Astrocyte (in vitro differentiated cells and primary cell): ENCODE measurements around the gene VDAC1. TPM values are rescaled to one million over a fixed set of nuclear protein-coding genes. Genes with fewer than 3 reads are reported as not detected.
"Not testable (repeated sequence)": the region's sequence is repeated elsewhere in the genome, so short reads cannot be mapped to it uniquely, and the experiment has no call there.

Experiments used
- DNase-seq: peaks from one replicate; pipeline ENCODE4 v3.0.0-alpha.2; 2010; ENCODE audit warnings: low read depth
- FAIRE-seq: peaks from 2 replicates; lab custom pipeline; 2011; peaks lifted over from hg19 to GRCh38; lab: Jason Lieb, UNC
- H2AFZ ChIP-seq: 2 replicates; pipeline ENCODE4 v1.6.0; 2012; ENCODE audit warnings: low read depth, low read length, inconsistent platforms
- H3K27ac ChIP-seq: 2 replicates; pipeline ENCODE4 v1.5.1; 2011; ENCODE audit warnings: low read depth, low read length, inconsistent platforms
- H3K27me3 ChIP-seq: 2 replicates; pipeline ENCODE4 v1.6.0; 2011; ENCODE audit warnings: low read length, inconsistent platforms; ENCODE audit not compliant: insufficient read depth
- H3K36me3 ChIP-seq: 2 replicates; pipeline ENCODE4 v1.5.1; 2011; ENCODE audit warnings: low read length, inconsistent platforms; ENCODE audit not compliant: insufficient read depth
- H3K4me1 ChIP-seq: 2 replicates; pipeline ENCODE4 v1.5.1; 2011; ENCODE audit warnings: low read length, inconsistent platforms; ENCODE audit not compliant: insufficient read depth
- H3K4me2 ChIP-seq: 2 replicates; pipeline ENCODE4 v1.6.0; 2012; ENCODE audit warnings: low read length, inconsistent platforms
- H3K4me3 ChIP-seq: 2 replicates; pipeline ENCODE4 v1.5.1; 2011; ENCODE audit warnings: low read depth, mild to moderate bottlenecking, low read length, inconsistent platforms; ENCODE audit not compliant: insufficient read depth
- H3K79me2 ChIP-seq: 2 replicates; pipeline ENCODE4 v1.6.0; 2012; ENCODE audit warnings: mild to moderate bottlenecking, low read length, inconsistent platforms; ENCODE audit not compliant: insufficient read depth
- H3K9ac ChIP-seq: 2 replicates; pipeline ENCODE4 v1.6.0; 2012; ENCODE audit warnings: mild to moderate bottlenecking, low read length, inconsistent platforms
- H3K9me3 ChIP-seq: 2 replicates; pipeline ENCODE4 v1.5.1; 2012; ENCODE audit warnings: low read depth, mild to moderate bottlenecking, low read length, inconsistent platforms; ENCODE audit not compliant: insufficient read depth
- H4K20me1 ChIP-seq: 2 replicates; pipeline ENCODE4 v1.6.0; 2012; ENCODE audit warnings: low read length, inconsistent platforms; ENCODE audit not compliant: insufficient read depth
- H3K27ac Mint-ChIP-seq: one replicate; pipeline ENCODE4 v1.8.0; 2021; ENCODE audit warnings: mild to moderate bottlenecking, mixed read lengths; ENCODE audit not compliant: unreplicated experiment
- H3K27me3 Mint-ChIP-seq: one replicate; pipeline ENCODE4 v1.8.0; 2021; ENCODE audit warnings: low read depth, mixed read lengths; ENCODE audit not compliant: unreplicated experiment
- H3K36me3 Mint-ChIP-seq: one replicate; pipeline ENCODE4 v1.8.0; 2021; ENCODE audit warnings: low read depth, mixed read lengths; ENCODE audit not compliant: unreplicated experiment
- H3K4me1 Mint-ChIP-seq: one replicate; pipeline ENCODE4 v1.8.0; 2021; ENCODE audit warnings: low read depth, mixed read lengths; ENCODE audit not compliant: unreplicated experiment
- H3K4me3 Mint-ChIP-seq: one replicate; pipeline ENCODE4 v1.8.0; 2021; ENCODE audit warnings: mild to moderate bottlenecking, moderate library complexity, mixed read lengths; ENCODE audit not compliant: unreplicated experiment
- H3K9me3 Mint-ChIP-seq: one replicate; pipeline ENCODE4 v1.8.0; 2021; ENCODE audit warnings: mild to moderate bottlenecking, mixed read lengths; ENCODE audit not compliant: unreplicated experiment
- CTCF ChIP-seq: IDR thresholded peaks from 2 replicates; pipeline ENCODE4 v1.5.1; 2011; ENCODE audit warnings: low read depth, mild to moderate bottlenecking, inconsistent platforms, low read length, moderate library complexity; ENCODE audit not compliant: insufficient read depth
- EZH2 ChIP-seq: IDR thresholded peaks from 2 replicates; pipeline ENCODE4 v1.6.1; 2012; ENCODE audit warnings: mild to moderate bottlenecking, low read length, inconsistent platforms; ENCODE audit not compliant: insufficient read depth
- total RNA-seq: library from RNA; stranded (reverse); gene quantifications from 2 replicates; pipeline ENCODE4 v1.2.1, GENCODE V29; 2021

VDAC1 gene
- total RNA-seq, 1 donor from 2014 or later: 364 TPM

- no peak overlapping the region for H2AFZ ChIP-seq
- H3K79me2 ChIP-seq: peaks cover 49% of the 10 kb centered on the region
- FAIRE-seq (no peak), DNase-seq (no peak)
- H4K20me1 ChIP-seq: peaks cover 18% of the 10 kb centered on the region
- H3K9me3 ChIP-seq: no peaks in the 10 kb centered on the region
- Mint-ChIP-seq H3K9me3 (no peaks in the 10 kb centered on the region), H3K4me1 (peaks cover 16% of the 10 kb centered on the region), H3K27ac (no peak overlapping the region), H3K27me3 (no peaks in the 10 kb centered on the region), H3K36me3 (peaks cover 7% of the 10 kb centered on the region), H3K4me3 (no peak overlapping the region)
- H3K4me1 ChIP-seq: peaks cover 18% of the 10 kb centered on the region
- H3K27me3 ChIP-seq: no peaks in the 10 kb centered on the region
- H3K36me3 ChIP-seq: peaks cover 19% of the 10 kb centered on the region
- no peak for TF ChIP-seq EZH2
- TF ChIP-seq CTCF: no peak
- no peak overlapping the region for H3K4me2 ChIP-seq
- no peak overlapping the region for H3K27ac ChIP-seq
- H3K4me3 ChIP-seq: no peak overlapping the region
- H3K9ac ChIP-seq: no peak overlapping the region
These were observed 47.2 kb downstream of the VDAC1 start for GRCh38 chr5:133957591-133957990.

GRCh38 chr5:133957080-133957479 lies 47.7 kb downstream of the VDAC1 start:
- Histone ChIP-seq H3K27ac (no peak overlapping the region), H3K4me3 (no peak overlapping the region), H3K9me3 (no peaks in the 10 kb centered on the region), H3K27me3 (no peaks in the 10 kb centered on the region), H3K4me1 (peaks cover 13% of the 10 kb centered on the region), H3K4me2 (no peak overlapping the region), H4K20me1 (peaks cover 13% of the 10 kb centered on the region), H3K79me2 (peaks cover 44% of the 10 kb centered on the region), H3K9ac (no peak overlapping the region), H3K36me3 (peaks cover 19% of the 10 kb centered on the region), H2AFZ (no peak overlapping the region)
- Mint-ChIP-seq H3K9me3 (no peaks in the 10 kb centered on the region), H3K27ac (no peak overlapping the region), H3K4me1 (peaks cover 11% of the 10 kb centered on the region), H3K36me3 (peaks cover 7% of the 10 kb centered on the region), H3K4me3 (no peak overlapping the region), H3K27me3 (no peaks in the 10 kb centered on the region)
- no peak for FAIRE-seq
- DNase-seq: no peak
- no peak for TF ChIP-seq EZH2

- H3K4me3 ChIP-seq, H3K27me3 Mint-ChIP-seq, H3K36me3 Mint-ChIP-seq, H3K4me3 Mint-ChIP-seq, H2AFZ ChIP-seq, H3K9me3 Mint-ChIP-seq, H3K27ac Mint-ChIP-seq, H3K27me3 ChIP-seq, H3K9me3 ChIP-seq, H3K4me2 ChIP-seq, H3K27ac ChIP-seq, H3K9ac ChIP-seq, DNase-seq, FAIRE-seq: not testable (repeated sequence)
- Histone ChIP-seq H3K4me1 (peaks cover 13% of the 10 kb centered on the region), H3K36me3 (peaks cover 19% of the 10 kb centered on the region), H3K79me2 (peaks cover 35% of the 10 kb centered on the region), H4K20me1 (peaks cover 11% of the 10 kb centered on the region)
- H3K4me1 Mint-ChIP-seq: peaks cover 11% of the 10 kb centered on the region
These were observed 48.6 kb downstream of the VDAC1 start for GRCh38 chr5:133956196-133956595.
